ENCODE measurements around the gene AGTR2.
"Not testable (repeated sequence)": the region's sequence is repeated elsewhere in the genome, so short reads cannot be mapped to it uniquely, and the experiment has no call there.

The AGTR2 gene

GRCh38 chrX:116170511-116170910 lies at the start of gene AGTR2:
Gene AGTR2, plus strand, starts transcription at chrX:116170744. Its CDS starts 1,537 bp downstream, at chrX:116172281.
- no peak for DNase-seq (ENCODE audit: low spot score)

GRCh38 chrX:116135277-116135676 lies 35.3 kb upstream of the AGTR2 start:
- no peak for DNase-seq (ENCODE audit: low spot score)

GRCh38 chrX:116141270-116141669 lies 29.3 kb upstream of the AGTR2 start:
- DNase-seq (ENCODE audit: low spot score), result not testable (repeated sequence)

GRCh38 chrX:116142976-116143375 lies 27.6 kb upstream of the AGTR2 start:
- no peak for DNase-seq (ENCODE audit: low spot score)

- no peak for DNase-seq (ENCODE audit: low spot score)
Observed at GRCh38 chrX:116172976-116173375, 2.4 kb downstream of the AGTR2 start.

GRCh38 chrX:116181300-116181699 lies 10.8 kb downstream of the AGTR2 start:
- no peak for DNase-seq (ENCODE audit: low spot score)

GRCh38 chrX:116185163-116185562 lies 14.6 kb downstream of the AGTR2 start:
- DNase-seq (ENCODE audit: low spot score), result no peak

GRCh38 chrX:116194649-116195048 lies 24.1 kb downstream of the AGTR2 start:
- DNase-seq (ENCODE audit: low spot score), result no peak

- no peak for DNase-seq (ENCODE audit: low spot score)
Observed at GRCh38 chrX:116198235-116198634, 27.7 kb downstream of the AGTR2 start.

GRCh38 chrX:116198810-116199209 lies 28.3 kb downstream of the AGTR2 start:
- DNase-seq (ENCODE audit: low spot score), result no peak

- DNase-seq (ENCODE audit: low spot score), result no peak
Observed at GRCh38 chrX:116204932-116205331, 34.4 kb downstream of the AGTR2 start.

- DNase-seq (ENCODE audit: low spot score), result no peak
Observed at GRCh38 chrX:116213262-116213661, 42.7 kb downstream of the AGTR2 start.

GRCh38 chrX:116217080-116217479 lies 46.5 kb downstream of the AGTR2 start:
- not testable (repeated sequence) for DNase-seq (ENCODE audit: low spot score)

All from HuH-7.5 (cell line).